GM06990 (cell line): ENCODE results near the gene SYPL2.

ENCODE experiments used
- DNase-seq: peaks from one replicate; pipeline ENCODE4 v3.0.0-alpha.2; 2011; ENCODE audit not compliant: insufficient read length; ENCODE audit errors: extremely low read depth
- H3K27me3 ChIP-seq: replicated peaks from 2 replicates; pipeline ENCODE4 v1.6.0; 2011; ENCODE audit warnings: low read length; ENCODE audit not compliant: control insufficient read depth, insufficient read depth
- H3K36me3 ChIP-seq: 2 replicates; pipeline ENCODE4 v1.5.1; 2011; ENCODE audit warnings: low read length; ENCODE audit not compliant: control insufficient read depth, insufficient read depth
- H3K4me3 ChIP-seq: replicated peaks from 2 replicates; pipeline ENCODE4 v1.5.1; 2011; ENCODE audit warnings: low read depth, mild to moderate bottlenecking, control low read depth, low read length
- CTCF ChIP-seq: IDR thresholded peaks from 2 replicates; pipeline ENCODE4 v1.5.1; 2011; ENCODE audit warnings: low read length, control low read depth, mild to moderate bottlenecking, inconsistent platforms; ENCODE audit not compliant: insufficient read depth, poor library complexity, severe bottlenecking

The SYPL2 gene

DNA sequence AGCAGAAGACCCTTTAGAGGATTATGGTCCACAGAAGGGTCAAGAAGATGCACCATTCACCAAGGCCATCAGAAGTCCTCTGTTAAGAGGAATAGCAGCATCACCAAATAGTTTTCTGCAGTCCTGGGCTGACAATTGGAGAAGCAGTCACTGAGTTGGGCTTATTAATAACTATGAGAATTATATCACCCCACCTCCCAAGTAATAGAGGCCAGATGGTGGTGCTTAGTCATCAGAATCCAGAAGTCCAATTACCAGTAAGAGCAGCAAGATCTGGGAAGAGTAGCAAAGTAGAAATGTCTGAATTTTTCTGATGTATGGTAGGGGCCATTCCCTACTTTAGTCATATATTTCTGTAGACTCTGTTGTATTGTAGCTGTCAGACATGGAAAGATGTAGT, 34.0 kb upstream of the SYPL2 start:
- no peak for TF ChIP-seq CTCF
- no peak overlapping the region for H3K4me3 ChIP-seq
- no peaks in the 10 kb centered on the region for H3K27me3 ChIP-seq
- H3K36me3 ChIP-seq = no peaks in the 10 kb centered on the region
- no peak for DNase-seq

DNA sequence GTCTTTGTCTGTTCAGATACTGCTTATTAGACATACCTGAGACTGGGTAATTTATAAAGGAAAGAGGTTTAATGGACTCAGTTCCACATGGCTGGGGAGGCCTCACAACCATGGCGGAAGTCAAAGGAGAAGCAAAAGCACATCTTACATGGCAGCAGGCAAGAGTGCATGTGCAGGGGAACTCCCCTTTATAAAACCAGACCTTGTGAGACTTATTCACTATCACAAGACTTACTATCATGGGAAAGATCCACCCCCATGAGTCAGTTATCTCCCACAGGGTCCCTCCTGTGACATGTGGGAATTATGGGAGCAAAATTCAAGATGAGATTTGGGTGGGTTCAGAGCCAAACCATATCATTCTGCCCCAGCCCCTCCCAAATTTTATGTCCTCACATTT, 33.0 kb upstream of the SYPL2 start:
- H3K27me3 ChIP-seq = no peaks in the 10 kb centered on the region
- no peak for DNase-seq
- no peak overlapping the region for H3K4me3 ChIP-seq
- no peak for TF ChIP-seq CTCF
- no peaks in the 10 kb centered on the region for H3K36me3 ChIP-seq

DNA sequence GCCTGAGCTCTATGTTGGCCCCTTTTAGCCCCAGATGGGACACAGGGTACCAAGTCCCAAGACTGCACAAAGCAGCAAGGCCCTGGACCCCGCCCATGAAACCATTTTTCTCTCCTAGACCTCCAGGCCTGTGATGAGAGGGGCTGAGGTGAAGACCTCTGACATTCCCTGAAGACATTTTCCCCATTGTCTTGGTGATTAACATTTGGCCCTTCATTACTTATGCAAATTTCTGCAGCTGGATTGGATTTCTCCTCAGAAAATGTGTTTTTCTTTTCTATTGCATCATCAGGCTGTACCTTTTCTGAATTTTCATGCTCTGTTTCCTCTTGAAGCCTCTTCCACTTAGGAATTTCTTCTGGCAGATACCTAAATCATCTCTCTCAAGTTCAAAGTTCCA, 31.9 kb upstream of the SYPL2 start:
- no peak overlapping the region for H3K4me3 ChIP-seq
- H3K36me3 ChIP-seq = no peaks in the 10 kb centered on the region
- TF ChIP-seq CTCF = no peak
- DNase-seq = no peak
- no peaks in the 10 kb centered on the region for H3K27me3 ChIP-seq

- no peak overlapping the region for H3K4me3 ChIP-seq
- H3K27me3 ChIP-seq = no peaks in the 10 kb centered on the region; the same call in 1 of the 2 replicates
- TF ChIP-seq CTCF = no peak
- no peak for DNase-seq
- no peaks in the 10 kb centered on the region for H3K36me3 ChIP-seq
Observed at GRCh38 chr1:109438798-109439297, 27.5 kb upstream of the SYPL2 start.

GRCh38 chr1:109441069-109441468, 25.3 kb upstream of the SYPL2 start:
- TF ChIP-seq CTCF = no peak
- H3K27me3 ChIP-seq = no peaks in the 10 kb centered on the region; the same call in 1 of the 2 replicates
- no peak for DNase-seq
- no peak overlapping the region for H3K4me3 ChIP-seq
- H3K36me3 ChIP-seq = no peaks in the 10 kb centered on the region

DNA sequence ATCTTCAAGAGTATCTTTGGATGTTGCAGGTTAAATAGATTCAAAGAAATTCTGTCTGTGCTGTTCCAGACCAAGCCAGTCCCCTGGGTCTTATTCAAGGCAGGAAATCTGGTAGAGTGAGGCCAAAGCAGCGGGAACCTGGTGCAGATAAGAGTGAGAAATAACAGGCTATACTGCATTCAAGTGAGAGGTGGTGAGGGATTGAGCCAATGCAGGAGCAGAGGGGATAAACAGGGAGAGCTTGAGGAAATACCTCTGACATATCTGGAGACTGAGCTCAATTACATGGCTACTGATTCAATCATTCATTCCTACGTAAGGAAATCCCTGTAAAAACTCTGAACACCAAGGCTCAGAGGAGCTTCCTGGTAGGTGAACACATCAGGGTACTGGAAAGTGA, 22.9 kb upstream of the SYPL2 start:
- no peak overlapping the region for H3K4me3 ChIP-seq
- no peaks in the 10 kb centered on the region for H3K36me3 ChIP-seq
- no peak for TF ChIP-seq CTCF
- H3K27me3 ChIP-seq = no peaks in the 10 kb centered on the region; the same call in 1 of the 2 replicates
- DNase-seq = no peak
